B cell (primary cell): ENCODE results near the gene TMEM30A.

Experiments
- EZH2 ChIP-seq: IDR thresholded peaks from 2 replicates; pipeline ENCODE4 v1.6.1; 2012; ENCODE audit warnings: borderline replicate concordance, low read depth, mild to moderate bottlenecking, moderate library complexity, low read length; ENCODE audit not compliant: insufficient read depth, poor library complexity, severe bottlenecking
- TF ChIP-seq, protein P1 (sequence below): fragments of 200-600 bp; IDR thresholded peaks from one replicate; pipeline ENCODE4 v1.8.0; 2022; ENCODE audit warnings: antibody characterized with exemption, mild to moderate bottlenecking

- TF ChIP-seq, protein P1, sequence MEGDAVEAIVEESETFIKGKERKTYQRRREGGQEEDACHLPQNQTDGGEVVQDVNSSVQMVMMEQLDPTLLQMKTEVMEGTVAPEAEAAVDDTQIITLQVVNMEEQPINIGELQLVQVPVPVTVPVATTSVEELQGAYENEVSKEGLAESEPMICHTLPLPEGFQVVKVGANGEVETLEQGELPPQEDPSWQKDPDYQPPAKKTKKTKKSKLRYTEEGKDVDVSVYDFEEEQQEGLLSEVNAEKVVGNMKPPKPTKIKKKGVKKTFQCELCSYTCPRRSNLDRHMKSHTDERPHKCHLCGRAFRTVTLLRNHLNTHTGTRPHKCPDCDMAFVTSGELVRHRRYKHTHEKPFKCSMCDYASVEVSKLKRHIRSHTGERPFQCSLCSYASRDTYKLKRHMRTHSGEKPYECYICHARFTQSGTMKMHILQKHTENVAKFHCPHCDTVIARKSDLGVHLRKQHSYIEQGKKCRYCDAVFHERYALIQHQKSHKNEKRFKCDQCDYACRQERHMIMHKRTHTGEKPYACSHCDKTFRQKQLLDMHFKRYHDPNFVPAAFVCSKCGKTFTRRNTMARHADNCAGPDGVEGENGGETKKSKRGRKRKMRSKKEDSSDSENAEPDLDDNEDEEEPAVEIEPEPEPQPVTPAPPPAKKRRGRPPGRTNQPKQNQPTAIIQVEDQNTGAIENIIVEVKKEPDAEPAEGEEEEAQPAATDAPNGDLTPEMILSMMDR: no peak
- no peak for TF ChIP-seq EZH2
Observed at GRCh38 chr6:75273009-75273408, 11.6 kb downstream of the TMEM30A start.
